NB4 (cell line): ENCODE measurements around the gene CCNA2.

Source experiments
- MYC ChIP-seq: IDR thresholded peaks from 2 replicates; pipeline ENCODE4 v1.6.1; 2011; ENCODE audit warnings: low read depth, low read length
- POLR2A ChIP-seq: IDR thresholded peaks from 2 replicates; pipeline ENCODE4 v1.6.1; 2011; ENCODE audit warnings: mild to moderate bottlenecking; ENCODE audit not compliant: insufficient read length; ENCODE audit errors: extremely low read depth
- TF ChIP-seq, protein P1 (sequence below): IDR thresholded peaks from one replicate; pipeline ENCODE4 v1.5.1; 2012; ENCODE audit warnings: low read depth, low read length

GRCh38 chr4:121773883-121774282 lies 49.8 kb downstream of the CCNA2 start:
- TF ChIP-seq, protein P1, sequence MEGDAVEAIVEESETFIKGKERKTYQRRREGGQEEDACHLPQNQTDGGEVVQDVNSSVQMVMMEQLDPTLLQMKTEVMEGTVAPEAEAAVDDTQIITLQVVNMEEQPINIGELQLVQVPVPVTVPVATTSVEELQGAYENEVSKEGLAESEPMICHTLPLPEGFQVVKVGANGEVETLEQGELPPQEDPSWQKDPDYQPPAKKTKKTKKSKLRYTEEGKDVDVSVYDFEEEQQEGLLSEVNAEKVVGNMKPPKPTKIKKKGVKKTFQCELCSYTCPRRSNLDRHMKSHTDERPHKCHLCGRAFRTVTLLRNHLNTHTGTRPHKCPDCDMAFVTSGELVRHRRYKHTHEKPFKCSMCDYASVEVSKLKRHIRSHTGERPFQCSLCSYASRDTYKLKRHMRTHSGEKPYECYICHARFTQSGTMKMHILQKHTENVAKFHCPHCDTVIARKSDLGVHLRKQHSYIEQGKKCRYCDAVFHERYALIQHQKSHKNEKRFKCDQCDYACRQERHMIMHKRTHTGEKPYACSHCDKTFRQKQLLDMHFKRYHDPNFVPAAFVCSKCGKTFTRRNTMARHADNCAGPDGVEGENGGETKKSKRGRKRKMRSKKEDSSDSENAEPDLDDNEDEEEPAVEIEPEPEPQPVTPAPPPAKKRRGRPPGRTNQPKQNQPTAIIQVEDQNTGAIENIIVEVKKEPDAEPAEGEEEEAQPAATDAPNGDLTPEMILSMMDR, result no peak
- TF ChIP-seq POLR2A (no peak), MYC (no peak)
